Measurements from ENCODE around the gene YWHAH.

DNA sequence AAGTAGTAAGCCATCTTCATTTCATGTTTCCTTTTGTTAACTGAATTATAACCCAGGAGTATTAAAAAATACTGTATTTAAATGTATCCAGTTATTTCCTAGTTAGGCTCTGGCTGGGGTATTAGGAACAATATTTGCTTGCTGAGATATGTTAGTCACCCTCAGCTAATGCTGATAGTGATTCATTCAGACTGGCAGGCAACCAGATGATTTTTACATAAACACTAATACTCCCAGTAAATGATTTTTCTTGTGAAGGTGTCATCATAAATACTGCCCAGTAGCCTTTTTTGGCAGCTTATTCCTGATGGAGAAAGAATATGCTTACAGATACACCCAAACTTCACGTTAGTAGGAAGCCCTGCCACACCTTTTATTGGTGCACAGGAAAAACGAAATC lies 8.1 kb downstream of the YWHAH start:
- no peak for TF ChIP-seq CTCF (IDR thresholded peaks at IDR 0.05)
- TF ChIP-seq POLR2A (IDR thresholded peaks at IDR 0.05): no peak

All from thyroid gland (tissue), 4 donors.